ENCODE measurements around the gene DCLK2.

The DCLK2 gene

GRCh38 chr4:150123087-150123486 lies 44.8 kb downstream of the DCLK2 start:
- DNase-seq: no peak

GRCh38 chr4:150123796-150124677 lies 45.8 kb downstream of the DCLK2 start:
- DNase-seq: no peak

GRCh38 chr4:150126201-150126863 lies 48.1 kb downstream of the DCLK2 start:
- no peak for DNase-seq

GRCh38 chr4:150126864-150127203 lies 48.6 kb downstream of the DCLK2 start:
- no peak for DNase-seq

- no peak for DNase-seq
Measured at GRCh38 chr4:150127757-150128156, 49.5 kb downstream of the DCLK2 start.

GRCh38 chr4:150130933-150131332 lies 52.7 kb downstream of the DCLK2 start:
- DNase-seq: no peak

- DNase-seq: no peak
Measured at GRCh38 chr4:150131581-150132228, 53.5 kb downstream of the DCLK2 start.

GRCh38 chr4:150133605-150134004 lies 55.4 kb downstream of the DCLK2 start:
- DNase-seq: no peak

GRCh38 chr4:150135134-150135772 lies 57.0 kb downstream of the DCLK2 start:
- DNase-seq: no peak

- no peak for DNase-seq
Measured at GRCh38 chr4:150136036-150136435, 57.8 kb downstream of the DCLK2 start.

- no peak for DNase-seq
Measured at GRCh38 chr4:150136481-150136880, 58.2 kb downstream of the DCLK2 start.

GRCh38 chr4:150139297-150139865 lies 61.1 kb downstream of the DCLK2 start:
- DNase-seq: no peak

GRCh38 chr4:150140774-150141400 lies 62.6 kb downstream of the DCLK2 start:
- no peak for DNase-seq

GRCh38 chr4:150141756-150142155 lies 63.5 kb downstream of the DCLK2 start:
- no peak for DNase-seq

GRCh38 chr4:150142831-150143230 lies 64.6 kb downstream of the DCLK2 start:
- DNase-seq: no peak

GRCh38 chr4:150145090-150145945 lies 67.1 kb downstream of the DCLK2 start:
- no peak for DNase-seq

- no peak for DNase-seq
Measured at GRCh38 chr4:150145946-150146340, 67.7 kb downstream of the DCLK2 start.

GRCh38 chr4:150149381-150149780 lies 71.1 kb downstream of the DCLK2 start:
- DNase-seq: no peak

- no peak for DNase-seq
Measured at GRCh38 chr4:150150629-150151062, 72.4 kb downstream of the DCLK2 start.

- no peak for DNase-seq
Measured at GRCh38 chr4:150152766-150153165, 74.5 kb downstream of the DCLK2 start.

GRCh38 chr4:150155391-150155790 lies 77.1 kb downstream of the DCLK2 start:
- DNase-seq: no peak

- DNase-seq: no peak
Measured at GRCh38 chr4:150156543-150156942, 78.3 kb downstream of the DCLK2 start.

Measured in NCI-H2171 treated with DMSO at 0.1 percent for 48 hours (cell line).